Measurements from ENCODE around the gene FUZ.

The FUZ gene

GRCh38 chr19:49850221-49850486, 37.1 kb upstream of the FUZ start:
- Histone ChIP-seq H3K4me1 (ENCODE audit: insufficient read depth, insufficient read length) (peaks cover 9% of the 10 kb centered on the region), H3K4me3 (ENCODE audit: insufficient read length, low read depth) (peak overlapping the region; percentile 69), H3K9ac (ENCODE audit: insufficient read length, low read depth) (no peak overlapping the region), H3K9me3 (ENCODE audit: insufficient read depth, low read length) (no peaks in the 10 kb centered on the region), H3K36me3 (ENCODE audit: insufficient read depth, insufficient read length, low read length) (peaks cover 37% of the 10 kb centered on the region), H3K27me3 (ENCODE audit: insufficient read depth, insufficient read length) (no peaks in the 10 kb centered on the region)
- no peak for TF ChIP-seq YY1 (IDR thresholded peaks at IDR 0.05; ENCODE audit: insufficient read depth, insufficient read length)
- TF ChIP-seq SUZ12 (IDR thresholded peaks at IDR 0.05; ENCODE audit: extremely low read depth, insufficient read depth, insufficient read length): no peak
- TF ChIP-seq ZNF274 (IDR thresholded peaks at IDR 0.05; ENCODE audit: low read depth, low read length): no peak
- no peak for DNase-seq (ENCODE audit: low read depth, low spot score)

GRCh38 chr19:49849433-49850220, 36.5 kb upstream of the FUZ start:
- Histone ChIP-seq H3K9me3 (ENCODE audit: insufficient read depth, low read length) (no peaks in the 10 kb centered on the region), H3K27me3 (ENCODE audit: insufficient read depth, insufficient read length) (no peaks in the 10 kb centered on the region), H3K4me1 (ENCODE audit: insufficient read depth, insufficient read length) (peaks cover 9% of the 10 kb centered on the region), H3K9ac (ENCODE audit: insufficient read length, low read depth) (no peak overlapping the region), H3K36me3 (ENCODE audit: insufficient read depth, insufficient read length, low read length) (peaks cover 33% of the 10 kb centered on the region), H3K4me3 (ENCODE audit: insufficient read length, low read depth) (peak overlapping the region; percentile 69)
- TF ChIP-seq YY1 (IDR thresholded peaks at IDR 0.05; ENCODE audit: insufficient read depth, insufficient read length) (no peak), ZNF274 (IDR thresholded peaks at IDR 0.05; ENCODE audit: low read depth, low read length) (no peak), SUZ12 (IDR thresholded peaks at IDR 0.05; ENCODE audit: extremely low read depth, insufficient read depth, insufficient read length) (no peak)
- no peak for DNase-seq (ENCODE audit: low read depth, low spot score)

- no peak overlapping the region for H3K9ac ChIP-seq (ENCODE audit: insufficient read length, low read depth)
- TF ChIP-seq SUZ12 (IDR thresholded peaks at IDR 0.05; ENCODE audit: extremely low read depth, insufficient read depth, insufficient read length): no peak
- TF ChIP-seq ZNF274 (IDR thresholded peaks at IDR 0.05; ENCODE audit: low read depth, low read length): no peak
- TF ChIP-seq YY1 (IDR thresholded peaks at IDR 0.05; ENCODE audit: insufficient read depth, insufficient read length): no peak
These were observed 35.8 kb upstream of the FUZ start for GRCh38 chr19:49848938-49849337.

GRCh38 chr19:49847731-49848696, 34.9 kb upstream of the FUZ start:
- H3K36me3 ChIP-seq (ENCODE audit: insufficient read depth, insufficient read length, low read length): peaks cover 22% of the 10 kb centered on the region
- no peak for TF ChIP-seq YY1 (IDR thresholded peaks at IDR 0.05; ENCODE audit: insufficient read depth, insufficient read length)
- TF ChIP-seq ZNF274 (IDR thresholded peaks at IDR 0.05; ENCODE audit: low read depth, low read length): no peak
- TF ChIP-seq SUZ12 (IDR thresholded peaks at IDR 0.05; ENCODE audit: extremely low read depth, insufficient read depth, insufficient read length): no peak
- no peaks in the 10 kb centered on the region for H3K27me3 ChIP-seq (ENCODE audit: insufficient read depth, insufficient read length)
- no peak overlapping the region for H3K9ac ChIP-seq (ENCODE audit: insufficient read length, low read depth)
- no peak overlapping the region for H3K4me3 ChIP-seq (ENCODE audit: insufficient read length, low read depth)
- H3K9me3 ChIP-seq (ENCODE audit: insufficient read depth, low read length): no peaks in the 10 kb centered on the region
- no peak for DNase-seq (ENCODE audit: low read depth, low spot score)
- H3K4me1 ChIP-seq (ENCODE audit: insufficient read depth, insufficient read length): peaks cover 9% of the 10 kb centered on the region

More at GRCh38 chr19:49848938-49849337, 35.8 kb upstream of the FUZ start:
- Histone ChIP-seq H3K4me1 (ENCODE audit: insufficient read depth, insufficient read length) (peaks cover 9% of the 10 kb centered on the region), H3K36me3 (ENCODE audit: insufficient read depth, insufficient read length, low read length) (peaks cover 26% of the 10 kb centered on the region), H3K27me3 (ENCODE audit: insufficient read depth, insufficient read length) (no peaks in the 10 kb centered on the region), H3K4me3 (ENCODE audit: insufficient read length, low read depth) (no peak overlapping the region), H3K9me3 (ENCODE audit: insufficient read depth, low read length) (no peaks in the 10 kb centered on the region)
- DNase-seq (ENCODE audit: low read depth, low spot score): no peak

GRCh38 chr19:49846408-49846807, 33.3 kb upstream of the FUZ start:
- H3K9ac ChIP-seq (ENCODE audit: insufficient read length, low read depth): no peak overlapping the region
- no peak for DNase-seq (ENCODE audit: low read depth, low spot score)
- no peaks in the 10 kb centered on the region for H3K27me3 ChIP-seq (ENCODE audit: insufficient read depth, insufficient read length)
- no peaks in the 10 kb centered on the region for H3K9me3 ChIP-seq (ENCODE audit: insufficient read depth, low read length)
- TF ChIP-seq YY1 (IDR thresholded peaks at IDR 0.05; ENCODE audit: insufficient read depth, insufficient read length) (no peak), ZNF274 (IDR thresholded peaks at IDR 0.05; ENCODE audit: low read depth, low read length) (no peak), SUZ12 (IDR thresholded peaks at IDR 0.05; ENCODE audit: extremely low read depth, insufficient read depth, insufficient read length) (no peak)
- peaks cover 17% of the 10 kb centered on the region for H3K36me3 ChIP-seq (ENCODE audit: insufficient read depth, insufficient read length, low read length)
- H3K4me3 ChIP-seq (ENCODE audit: insufficient read length, low read depth): no peak overlapping the region
- H3K4me1 ChIP-seq (ENCODE audit: insufficient read depth, insufficient read length): peaks cover 3% of the 10 kb centered on the region

GRCh38 chr19:49845414-49845813, 32.3 kb upstream of the FUZ start:
- H3K9ac ChIP-seq (ENCODE audit: insufficient read length, low read depth): no peak overlapping the region
- H3K9me3 ChIP-seq (ENCODE audit: insufficient read depth, low read length): no peaks in the 10 kb centered on the region

More at GRCh38 chr19:49845414-49845813, 32.3 kb upstream of the FUZ start:
- peaks cover 23% of the 10 kb centered on the region for H3K36me3 ChIP-seq (ENCODE audit: insufficient read depth, insufficient read length, low read length)
- DNase-seq (ENCODE audit: low read depth, low spot score): no peak
- peaks cover 3% of the 10 kb centered on the region for H3K4me1 ChIP-seq (ENCODE audit: insufficient read depth, insufficient read length)
- TF ChIP-seq ZNF274 (IDR thresholded peaks at IDR 0.05; ENCODE audit: low read depth, low read length) (no peak), SUZ12 (IDR thresholded peaks at IDR 0.05; ENCODE audit: extremely low read depth, insufficient read depth, insufficient read length) (no peak), YY1 (IDR thresholded peaks at IDR 0.05; ENCODE audit: insufficient read depth, insufficient read length) (no peak)
- no peaks in the 10 kb centered on the region for H3K27me3 ChIP-seq (ENCODE audit: insufficient read depth, insufficient read length)
- no peak overlapping the region for H3K4me3 ChIP-seq (ENCODE audit: insufficient read length, low read depth)
